HG02884 (cell line): ENCODE data around the gene CAD.
"Not testable (repeated sequence)": the region's sequence is repeated elsewhere in the genome, so short reads cannot be mapped to it uniquely, and the experiment has no call there.

ENCODE experiments used
- ATAC-seq: cut with Tn5 transposase; IDR thresholded peaks from one replicate; pipeline ENCODE4 v1.9.1; 2021; ENCODE audit warnings: mild to moderate bottlenecking, moderate library complexity; ENCODE audit not compliant: unreplicated experiment

The CAD gene

GRCh38 chr2:27198068-27198467 lies 19.1 kb upstream of the CAD start:
- ATAC-seq = not testable (repeated sequence)

GRCh38 chr2:27198627-27199026 lies 18.5 kb upstream of the CAD start:
- no peak for ATAC-seq

- ATAC-seq = no peak
Observed at GRCh38 chr2:27199241-27199640, 17.9 kb upstream of the CAD start.

GRCh38 chr2:27201675-27202074 lies 15.5 kb upstream of the CAD start:
- ATAC-seq = no peak

GRCh38 chr2:27202854-27203253 lies 14.3 kb upstream of the CAD start:
- no peak for ATAC-seq

GRCh38 chr2:27203741-27204140 lies 13.4 kb upstream of the CAD start:
- ATAC-seq = no peak

- no peak for ATAC-seq
Observed at GRCh38 chr2:27204566-27204965, 12.6 kb upstream of the CAD start.

GRCh38 chr2:27205206-27205605 lies 12.0 kb upstream of the CAD start:
- ATAC-seq = no peak

GRCh38 chr2:27206346-27206745 lies 10.8 kb upstream of the CAD start:
- no peak for ATAC-seq

- ATAC-seq = no peak
Observed at GRCh38 chr2:27208486-27209050, 8.6 kb upstream of the CAD start.

- no peak for ATAC-seq
Observed at GRCh38 chr2:27209621-27210401, 7.4 kb upstream of the CAD start.

GRCh38 chr2:27211241-27211942 lies 5.8 kb upstream of the CAD start:
- no peak for ATAC-seq

- peak; percentile 63 for ATAC-seq
Observed at GRCh38 chr2:27211943-27212625, 5.1 kb upstream of the CAD start, which contains the start of the genes ATRAID and SLC5A6. ATRAID (plus strand) TSS chr2:27212041; CDS start chr2:27212369, 328 bp downstream. SLC5A6 (minus strand) TSS chr2:27212268; CDS start chr2:27207650, 4,618 bp downstream.

GRCh38 chr2:27212626-27213471 lies 4.3 kb upstream of the CAD start:
- peak; percentile 10 for ATAC-seq

- ATAC-seq = no peak
Observed at GRCh38 chr2:27214941-27215340, 2.2 kb upstream of the CAD start.

GRCh38 chr2:27216416-27217137 lies 592 bp upstream of the CAD start:
- ATAC-seq = peak; percentile 3

- no peak for ATAC-seq
Observed at GRCh38 chr2:27218614-27219013, 1.4 kb downstream of the CAD start.

- no peak for ATAC-seq
Observed at GRCh38 chr2:27219091-27219490, 1.9 kb downstream of the CAD start.

- ATAC-seq = no peak
Observed at GRCh38 chr2:27220091-27220490, 2.9 kb downstream of the CAD start.

- ATAC-seq = no peak
Observed at GRCh38 chr2:27221166-27221565, 4.0 kb downstream of the CAD start.
